ENCODE measurements around the gene VPS37C.

VPS37C gene

DNA sequence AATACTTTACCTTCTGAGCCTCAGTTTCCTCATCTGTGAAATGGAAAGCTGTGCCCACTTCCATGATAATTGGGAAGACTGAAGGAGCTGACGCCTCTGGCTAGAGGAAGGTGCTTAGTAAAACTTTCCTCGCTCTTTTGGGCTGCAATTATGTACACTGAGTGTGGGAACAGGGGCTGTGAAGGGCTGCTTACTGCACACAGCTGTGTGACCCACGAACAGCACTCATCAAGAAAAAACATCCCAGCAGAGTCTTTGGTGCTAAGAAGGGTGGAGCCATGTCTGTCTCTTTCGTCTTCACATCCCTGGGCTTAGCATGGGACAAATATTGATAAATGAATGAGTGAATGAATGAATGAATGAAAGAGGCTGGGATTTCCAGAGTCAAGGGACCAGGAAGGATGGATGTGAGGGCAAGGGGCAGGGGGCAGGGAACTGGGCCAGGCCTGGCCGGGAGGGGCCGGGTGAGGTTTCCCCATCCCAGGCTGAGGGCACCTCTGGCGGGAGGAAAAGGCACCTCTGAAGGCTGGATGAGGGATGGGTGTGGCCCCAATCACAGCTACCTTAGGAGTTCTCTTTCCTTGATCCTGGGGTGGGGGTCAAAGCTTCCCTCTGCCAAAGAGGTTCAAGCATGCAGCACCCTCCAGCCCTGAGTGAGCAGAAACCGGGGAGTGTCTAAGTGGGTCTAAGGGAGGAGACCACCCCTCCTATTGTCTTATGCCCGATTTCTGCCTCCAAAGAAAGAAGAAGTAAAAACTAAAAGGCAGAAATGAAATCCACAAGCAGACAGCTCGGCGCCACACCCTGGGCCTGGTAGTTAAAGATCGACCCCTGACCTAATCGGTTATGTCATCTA, 68.1 kb downstream of the VPS37C start:
- DNase-seq (ENCODE audit: low spot score) = peak; percentile 12

- DNase-seq (ENCODE audit: low spot score) = peak; percentile 14
Observed at GRCh38 chr11:61092280-61092766, 68.9 kb downstream of the VPS37C start.

GRCh38 chr11:61091373-61092279, 69.6 kb downstream of the VPS37C start:
- DNase-seq (ENCODE audit: low spot score) = no peak

DNA sequence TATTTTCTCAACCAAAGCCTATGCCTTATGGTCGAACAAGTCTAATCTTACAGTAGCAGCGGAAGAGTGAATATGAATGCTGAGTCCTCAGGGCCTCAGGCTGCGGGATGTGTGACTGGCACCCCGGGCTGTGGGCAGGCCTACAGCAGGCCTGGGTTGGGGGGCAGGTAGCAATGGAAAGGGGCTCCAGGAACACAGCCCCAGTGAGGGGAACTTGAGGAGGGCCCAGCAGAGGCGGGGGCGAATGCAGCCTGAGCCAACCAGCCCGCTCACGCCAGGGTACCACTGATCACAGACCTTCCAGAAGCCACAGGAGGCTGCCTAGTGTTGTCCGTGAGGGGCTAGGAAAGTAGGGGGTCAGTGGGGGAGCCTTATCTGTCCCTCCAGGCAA, 70.2 kb downstream of the VPS37C start:
- DNase-seq (ENCODE audit: low spot score) = peak; percentile 15

DNA sequence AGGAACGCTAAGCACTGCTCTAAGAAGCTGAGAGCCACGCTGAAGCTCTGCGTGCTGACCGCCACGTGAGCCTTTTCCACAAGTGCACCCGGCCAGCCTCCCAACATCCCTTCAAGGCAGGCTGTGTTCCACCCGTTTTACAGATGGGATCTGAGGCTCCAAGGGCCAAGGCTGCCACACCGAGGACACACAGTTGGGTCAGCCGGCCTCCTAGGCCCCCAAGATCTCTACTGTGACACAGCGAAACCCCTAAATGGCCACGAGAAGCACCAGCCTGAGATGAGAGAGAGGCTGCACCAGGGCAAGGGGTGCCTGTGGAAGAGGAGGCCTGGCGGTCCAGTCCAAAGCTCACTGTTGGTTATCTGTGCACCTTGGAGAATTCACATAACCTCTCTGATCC, 70.7 kb downstream of the VPS37C start:
- no peak for DNase-seq (ENCODE audit: low spot score)

DNA sequence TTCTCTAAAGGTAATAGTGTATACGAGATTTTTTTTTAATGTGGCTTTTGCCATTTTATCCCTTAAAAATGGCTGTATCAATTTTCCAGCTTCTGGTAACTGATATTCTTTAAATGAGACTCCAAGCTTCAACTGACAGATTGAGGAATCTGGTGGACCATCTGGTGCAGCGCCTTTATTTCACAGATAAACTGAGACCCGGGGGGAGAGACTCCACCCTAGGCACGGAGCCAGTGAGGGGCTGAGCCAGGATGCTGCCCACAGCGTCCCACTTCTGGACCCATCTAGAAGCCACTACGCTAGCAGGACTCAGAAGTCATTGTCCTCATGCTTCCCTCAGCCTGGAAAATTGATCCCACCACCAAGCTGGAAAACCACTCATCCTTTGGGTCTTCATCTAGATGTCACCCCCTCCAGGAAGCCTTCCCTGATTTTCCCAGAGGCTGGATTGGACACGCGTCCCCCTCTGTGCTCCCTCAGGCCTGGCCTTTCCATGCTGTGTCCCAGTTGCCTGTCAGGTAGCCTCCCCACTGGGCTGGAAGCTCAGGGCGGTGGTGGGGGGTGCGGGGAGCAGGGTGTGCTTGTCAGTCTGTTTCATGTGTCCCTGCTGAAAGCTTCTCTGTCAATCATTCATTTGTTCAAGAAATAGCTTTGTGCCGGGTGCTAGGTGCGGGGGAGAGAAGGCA, 71.3 kb downstream of the VPS37C start:
- DNase-seq (ENCODE audit: low spot score) = no peak

- DNase-seq (ENCODE audit: low spot score) = no peak
Observed at GRCh38 chr11:61087426-61088119, 73.7 kb downstream of the VPS37C start.

DNA sequence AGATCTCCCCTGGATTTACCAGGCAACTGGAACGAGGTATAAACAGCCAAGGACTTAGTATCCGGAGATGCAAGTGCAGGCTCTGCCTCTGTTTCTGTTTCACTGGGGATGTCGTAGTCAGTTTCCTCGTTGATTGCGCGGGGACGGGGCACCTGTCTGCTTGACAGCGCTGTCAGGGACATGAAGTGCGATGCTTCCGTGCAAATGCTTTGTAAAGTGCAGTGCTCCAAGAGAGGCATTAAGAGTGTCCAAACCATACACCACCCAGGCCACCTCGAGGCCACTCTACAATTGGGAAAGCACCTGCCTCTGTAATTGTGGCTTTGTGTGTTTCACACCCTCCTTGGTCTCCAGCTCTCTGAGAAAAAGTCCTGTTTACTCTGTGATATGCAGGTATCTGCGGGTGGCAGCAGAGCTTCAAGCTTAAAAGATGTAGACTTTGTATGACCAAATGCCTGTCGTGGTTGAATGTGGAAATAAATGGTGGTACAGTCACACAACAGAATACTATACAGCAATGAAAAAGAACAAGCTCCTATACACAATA, 77.6 kb downstream of the VPS37C start:
- peak; percentile 10 for DNase-seq (ENCODE audit: low spot score)

GRCh38 chr11:61082931-61083531, 78.2 kb downstream of the VPS37C start:
- DNase-seq (ENCODE audit: low spot score) = peak; percentile 20

DNA sequence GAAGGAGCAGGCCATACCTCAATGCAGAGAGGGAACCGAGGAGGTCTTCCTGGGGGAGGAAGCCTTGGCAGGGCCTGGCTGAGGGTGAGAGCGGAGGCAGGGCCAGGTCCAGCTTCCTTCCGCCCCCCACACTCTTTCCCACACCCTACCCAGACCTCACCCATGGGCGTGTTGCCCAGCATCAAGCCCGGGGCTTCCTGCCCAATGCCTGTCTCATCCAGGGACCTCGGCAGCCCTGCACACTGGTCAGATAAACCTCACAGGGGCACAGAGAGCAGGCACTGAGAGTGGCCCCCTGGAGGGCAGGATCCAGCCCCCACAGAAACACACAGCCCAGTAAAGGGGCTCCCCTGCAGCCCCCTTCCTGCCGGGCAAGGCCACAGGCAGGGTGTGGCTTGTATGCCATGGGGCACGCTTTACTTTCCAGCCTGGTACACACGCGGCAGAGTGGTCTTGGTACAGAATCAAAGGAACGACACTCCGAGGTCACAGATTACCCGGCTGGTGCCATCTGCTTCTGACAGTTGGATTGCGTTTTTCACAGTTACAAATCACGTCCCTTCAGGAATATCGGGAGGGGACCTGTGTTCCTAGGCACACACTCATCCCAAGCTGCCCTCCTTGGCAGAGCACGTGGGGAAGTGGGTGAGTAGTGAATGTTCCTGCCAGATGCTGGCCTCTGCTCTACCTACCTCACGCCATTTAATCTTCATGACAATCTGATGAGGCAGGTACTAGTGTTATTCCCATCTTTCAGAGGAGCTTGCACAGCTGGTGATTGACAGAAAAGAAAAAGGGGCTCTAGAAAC, 79.0 kb downstream of the VPS37C start:
- DNase-seq (ENCODE audit: low spot score) = peak; percentile 19

- peak; percentile 13 for DNase-seq (ENCODE audit: low spot score)
Observed at GRCh38 chr11:61080986-61081590, 80.1 kb downstream of the VPS37C start.

DNA sequence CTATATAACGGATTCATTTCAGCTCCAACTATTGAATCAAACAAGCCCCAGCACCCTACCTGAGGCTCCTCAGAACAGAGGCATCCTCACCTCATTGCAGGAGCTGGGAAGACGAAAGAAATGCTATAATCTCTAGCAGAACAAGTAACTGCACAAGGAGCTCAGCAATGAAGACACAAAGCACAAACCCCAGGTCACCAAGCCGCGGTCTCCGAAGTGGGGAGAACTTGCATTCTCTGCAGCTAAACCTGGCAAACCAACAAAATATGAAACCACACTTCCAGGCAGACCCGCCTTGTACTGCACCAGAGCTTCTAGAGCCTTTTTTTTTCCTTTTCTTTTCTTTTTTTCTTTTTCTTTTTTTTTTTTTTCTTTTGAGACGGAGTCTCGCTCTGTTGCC, 80.7 kb downstream of the VPS37C start:
- DNase-seq (ENCODE audit: low spot score) = no peak
